Keratinocyte (primary cell): Measurements from ENCODE around the gene SLPI.

Experiments used
- CTCF ChIP-seq, 3 experiments: IDR thresholded peaks in 1 of 3; conservative IDR thresholded peaks in 1 of 3; optimal IDR thresholded peaks in 1 of 3; 2 replicates in 2 of 3; 3 replicates in 1 of 3; pipeline versions ENCODE3 to v1.5.1; 2011; ENCODE audit warnings: low read length in 3 of 3, mild to moderate bottlenecking in 3 of 3, moderate library complexity in 2 of 3, control low read depth in 1 of 3, inconsistent platforms in 1 of 3; ENCODE audit not compliant: insufficient read depth in 2 of 3; ENCODE audit errors: extremely low read depth in 1 of 3
- EZH2 ChIP-seq: IDR thresholded peaks from one replicate; pipeline ENCODE4 v1.6.1; 2012; ENCODE audit warnings: inconsistent platforms, mild to moderate bottlenecking, low read length, moderate library complexity

DNA sequence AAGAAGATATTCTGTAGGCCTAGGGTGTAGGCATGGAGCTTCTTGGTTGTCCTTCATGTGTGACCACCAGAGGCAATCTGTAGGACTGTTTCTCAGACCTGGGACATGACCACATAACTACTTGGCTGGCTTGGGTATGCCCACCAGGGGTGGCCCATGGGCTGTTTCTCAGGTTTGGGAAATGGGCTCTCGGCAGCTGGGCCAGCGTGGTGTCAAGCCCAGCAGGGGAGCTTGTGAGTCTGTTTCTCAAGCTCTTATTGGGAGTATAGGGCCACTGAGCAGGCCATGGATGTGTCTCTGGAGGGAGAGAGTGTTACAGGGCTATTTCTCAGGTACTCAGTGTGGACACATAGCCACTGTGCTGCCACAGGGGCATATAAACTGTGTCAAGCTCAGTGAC is 35.7 kb downstream of the SLPI start:
- no peak for TF ChIP-seq CTCF (optimal IDR thresholded peaks at IDR 0.05 in 1 of 3, IDR thresholded peaks at IDR 0.05 in 1 of 3, conservative IDR thresholded peaks at IDR 0.05 in 1 of 3; ENCODE audit: extremely low read depth in 1 of 3, insufficient read depth in 2 of 3, low read length in 3 of 3)
- TF ChIP-seq EZH2: no peak
